ENCODE measurements around the gene SMPDL3A.

DNA sequence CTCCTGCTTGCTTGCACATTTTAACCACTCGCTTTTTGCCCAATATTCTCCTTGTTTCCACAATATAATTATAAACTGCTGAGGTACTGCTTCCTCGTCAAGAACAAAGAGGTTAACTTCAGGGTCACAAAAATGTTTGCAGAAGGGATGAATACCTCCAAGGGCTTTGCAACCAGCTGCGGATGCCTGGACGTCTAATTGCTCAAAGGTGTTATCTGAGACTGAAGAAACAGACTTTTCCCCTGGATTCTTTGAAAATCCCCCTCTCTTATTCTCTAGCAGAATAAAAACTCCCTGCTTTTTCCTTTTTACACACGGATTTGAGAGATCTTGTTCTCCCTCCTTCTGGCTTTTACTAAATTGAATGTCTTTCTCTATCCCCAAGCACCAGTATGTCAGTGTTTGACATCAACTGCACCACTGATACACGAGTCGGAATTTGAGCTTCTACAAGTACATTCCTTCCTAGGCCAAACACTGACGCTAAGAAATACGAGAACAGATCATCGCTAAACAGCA lies 336 bp upstream of the SMPDL3A start:
- TF ChIP-seq POLR2A (IDR thresholded peaks at IDR 0.05; ENCODE audit: low read depth, low read length) (no peak), POLR2AphosphoS5 (IDR thresholded peaks at IDR 0.05; ENCODE audit: low read depth, low read length) (no peak), TAF1 (IDR thresholded peaks at IDR 0.05; ENCODE audit: low read depth, low read length) (no peak)
